COLO668 (cell line): ENCODE data around the gene EPSTI1.

Source experiments
- DNase-seq: peaks from one replicate; lab custom pipeline; 2025; ENCODE audit not compliant: unreplicated experiment; lab: John Stamatoyannopoulos, UW

Gene EPSTI1

DNA sequence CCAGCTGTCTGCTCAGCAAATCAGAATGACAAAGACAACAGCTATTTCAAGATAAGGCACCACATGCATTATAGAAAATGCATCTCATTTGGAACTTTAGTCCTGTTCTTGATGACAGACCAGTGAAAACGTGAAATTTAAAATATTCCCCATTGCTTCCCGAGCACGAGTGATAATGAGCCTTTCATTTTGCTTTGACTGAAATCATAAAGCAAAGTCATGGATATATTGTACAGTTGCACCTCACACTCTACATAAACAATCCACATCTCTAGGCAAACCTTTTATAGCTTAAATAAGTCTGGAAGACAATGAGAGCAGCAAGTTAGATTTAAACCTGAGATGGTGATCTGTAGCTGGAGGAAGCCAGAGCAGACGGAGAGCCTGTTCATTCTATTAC lies 131.6 kb downstream of the EPSTI1 start:
- DNase-seq, result no peak

DNA sequence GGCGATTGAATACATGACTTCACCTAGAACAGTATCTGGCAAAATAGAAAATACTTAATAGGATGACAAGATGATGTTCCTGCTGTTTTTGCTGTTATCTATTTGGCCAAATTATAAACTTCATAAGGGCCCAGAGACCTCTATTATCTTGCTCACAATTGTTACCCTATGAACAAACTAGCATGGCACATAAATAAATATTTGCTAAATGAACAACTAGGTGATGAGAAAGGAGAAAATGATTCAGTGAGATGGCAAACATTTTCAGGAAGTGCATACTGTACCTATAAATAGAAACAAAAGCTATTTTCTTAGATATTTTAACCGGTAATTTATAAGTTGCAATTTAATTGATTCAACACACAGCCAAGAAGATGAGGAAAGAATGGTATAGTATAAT lies 132.3 kb downstream of the EPSTI1 start:
- no peak for DNase-seq

DNA sequence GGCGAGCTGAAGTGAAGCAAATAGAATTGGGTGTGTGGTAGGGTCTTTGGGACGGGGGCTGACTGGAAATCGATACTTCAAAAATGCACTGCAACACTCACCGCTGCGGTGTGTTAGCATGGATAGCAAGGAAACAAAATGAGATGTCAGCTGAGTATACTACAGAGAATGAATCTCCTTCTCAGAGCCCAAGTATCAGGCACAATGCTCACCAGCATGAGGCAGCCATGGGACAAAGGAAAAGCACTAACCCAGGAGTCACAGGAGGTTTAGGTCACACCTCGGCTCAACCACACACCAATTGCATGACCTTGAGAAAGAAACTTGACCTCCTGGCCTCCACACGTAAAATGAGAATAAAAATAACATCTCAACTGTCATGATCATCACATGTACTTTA lies 136.6 kb downstream of the EPSTI1 start:
- no peak for DNase-seq

DNA sequence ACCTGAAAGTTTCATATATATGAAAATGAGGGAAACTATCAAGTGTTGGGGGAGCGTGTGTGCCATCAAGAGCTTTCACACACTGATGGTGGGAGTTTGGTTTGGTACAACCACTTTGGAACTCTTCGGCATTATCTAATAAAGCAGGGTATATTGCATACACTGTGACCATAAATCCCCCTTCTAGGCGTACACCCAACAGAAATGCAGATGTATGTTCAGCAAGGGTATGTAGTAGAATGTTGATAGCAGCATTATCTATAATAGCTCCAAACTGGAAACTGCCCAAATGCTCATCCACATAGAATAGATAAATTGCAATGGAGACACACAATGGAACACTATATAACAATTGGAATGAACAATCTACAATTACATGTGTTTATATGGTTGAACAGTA lies 139.9 kb downstream of the EPSTI1 start:
- no peak for DNase-seq

DNA sequence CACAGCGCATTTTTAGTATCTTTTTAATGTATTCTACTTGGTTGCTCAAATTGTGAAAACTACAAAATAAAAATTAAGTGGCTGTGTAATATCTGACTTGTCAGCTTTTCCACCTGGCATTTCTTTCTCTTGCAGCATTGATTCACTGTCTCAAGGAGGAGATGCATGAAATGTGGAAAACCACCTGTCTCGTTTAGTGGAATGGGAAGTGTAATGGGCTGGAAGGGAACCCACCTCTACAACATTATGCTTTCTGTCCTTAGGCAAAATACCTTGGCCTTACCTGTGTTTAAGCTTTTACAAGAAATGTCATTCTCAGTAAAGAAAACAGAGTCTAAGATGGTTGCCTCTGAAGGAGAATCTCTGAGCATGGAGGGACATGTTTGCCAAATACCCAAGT lies 142.8 kb downstream of the EPSTI1 start:
- no peak for DNase-seq

DNA sequence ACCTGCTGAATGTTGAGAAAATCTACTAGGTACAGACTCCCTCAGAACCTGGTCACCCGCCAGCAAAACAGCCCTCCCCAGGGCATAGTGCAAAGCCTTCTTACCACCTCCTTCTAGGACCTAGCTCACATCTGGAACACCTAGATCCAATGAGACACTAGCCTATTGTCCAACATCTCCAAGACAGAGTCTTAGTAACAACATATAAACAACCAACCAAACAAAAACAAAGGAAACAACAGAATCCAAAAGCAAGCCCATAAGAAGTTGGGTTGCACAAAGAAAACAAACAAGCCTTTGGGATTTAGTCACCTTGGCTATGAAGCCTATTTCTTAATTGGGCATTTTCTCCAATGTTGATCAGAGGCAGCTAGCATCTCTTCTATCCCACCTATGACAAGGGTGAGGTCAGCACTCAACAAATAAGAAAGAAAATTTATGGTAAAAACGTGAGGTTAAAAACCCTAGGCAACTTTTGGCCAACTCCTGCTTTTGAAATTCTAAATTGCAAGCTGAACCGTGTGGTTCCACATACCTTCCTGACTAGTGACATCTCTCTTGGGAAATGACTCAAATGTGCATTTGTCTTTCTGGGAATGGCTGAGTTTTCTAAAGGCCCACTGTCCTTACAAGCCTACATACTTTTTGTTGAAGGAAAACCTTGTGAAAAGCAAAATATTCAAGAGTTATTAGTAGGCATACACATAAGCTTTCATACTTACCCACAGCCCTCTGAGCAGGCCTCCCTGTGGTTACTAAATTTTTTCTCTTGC lies 144.0 kb downstream of the EPSTI1 start:
- no peak for DNase-seq

DNA sequence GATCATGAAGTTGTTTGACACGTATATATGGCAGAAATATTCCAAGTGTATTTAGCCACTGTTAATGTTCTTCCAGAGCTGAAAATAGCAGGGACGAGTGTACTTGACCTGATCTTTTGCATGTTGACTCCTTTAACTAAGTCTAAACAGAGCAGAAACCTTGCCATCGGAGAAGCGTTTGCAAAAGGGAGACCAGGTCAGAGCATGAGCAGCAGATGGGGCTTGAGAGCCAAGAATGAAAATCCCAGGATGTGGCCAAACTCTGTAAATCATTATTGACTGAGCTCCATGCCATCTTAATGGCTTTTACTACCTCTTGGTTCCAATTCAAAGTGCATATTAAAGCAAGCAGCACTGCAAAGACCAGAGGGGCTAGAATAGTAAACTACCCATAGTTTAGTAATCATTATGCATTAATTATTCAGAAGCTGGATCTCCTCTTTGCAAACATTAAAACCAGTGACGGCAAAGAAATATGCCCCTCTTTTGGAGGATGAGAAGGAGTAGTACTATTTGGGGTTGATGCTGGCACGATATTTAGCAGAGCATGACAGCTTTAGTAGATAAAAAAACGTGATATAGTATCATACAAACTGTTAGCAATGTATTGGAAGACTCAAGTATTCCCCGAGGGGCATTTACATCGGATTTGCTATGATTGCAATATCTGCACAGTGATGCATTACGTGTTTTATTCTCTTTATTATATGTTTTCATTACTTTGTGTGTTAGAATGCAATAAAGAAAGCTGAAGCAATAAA lies 154.9 kb downstream of the EPSTI1 start:
- DNase-seq, result no peak
